Measurements from ENCODE around the gene ZDHHC14. TPM values are rescaled to one million over a fixed set of nuclear protein-coding genes. Genes with fewer than 3 reads are reported as not detected.

ZDHHC14 gene
- total RNA-seq, 1 donor from 2014 or later, result 15.2 TPM

GRCh38 chr6:157555455-157556143 lies 174.6 kb downstream of the ZDHHC14 start:
- DNase-seq (ENCODE audit: extremely low spot score in 2 of 2), result peak; percentile 44 to 72
- no peak for TF ChIP-seq POLR2AphosphoS5 (IDR thresholded peaks at IDR 0.05; ENCODE audit: insufficient read depth in 1 of 2, low read depth in 1 of 2)
- no peak for TF ChIP-seq POLR2A (IDR thresholded peaks at IDR 0.05)
- TF ChIP-seq CTCF (IDR thresholded peaks at IDR 0.05), result no peak

GRCh38 chr6:157556144-157556645 lies 175.2 kb downstream of the ZDHHC14 start:
- DNase-seq (ENCODE audit: extremely low spot score in 2 of 2), result peak in 1 of 2 donors; percentile 55
- Histone ChIP-seq H3K4me1 (peaks cover 4% of the 10 kb centered on the region), H3K27ac (no peak overlapping the region), H3K36me3 (no peaks in the 10 kb centered on the region), H3K27me3 (no peaks in the 10 kb centered on the region), H3K9me3 (no peaks in the 10 kb centered on the region), H3K4me3 (no peak overlapping the region)
- TF ChIP-seq POLR2AphosphoS5 (IDR thresholded peaks at IDR 0.05; ENCODE audit: insufficient read depth in 1 of 2, low read depth in 1 of 2), result no peak
- no peak for TF ChIP-seq CTCF (IDR thresholded peaks at IDR 0.05)
- no peak for TF ChIP-seq POLR2A (IDR thresholded peaks at IDR 0.05)
- intact Hi-C loops (cut with DNase I), result no loop called here

More at GRCh38 chr6:157555455-157556143, 174.6 kb downstream of the ZDHHC14 start:
- Histone ChIP-seq H3K9me3 (no peaks in the 10 kb centered on the region), H3K27ac (no peak overlapping the region), H3K27me3 (no peaks in the 10 kb centered on the region), H3K4me3 (no peak overlapping the region), H3K36me3 (no peaks in the 10 kb centered on the region), H3K4me1 (peaks cover 4% of the 10 kb centered on the region)
- intact Hi-C loops (cut with DNase I), result no loop called here

- no peaks in the 10 kb centered on the region for H3K27me3 ChIP-seq
- no peak overlapping the region for H3K27ac ChIP-seq
- no peaks in the 10 kb centered on the region for H3K9me3 ChIP-seq
- intact Hi-C loops (cut with DNase I), result no loop called here
- H3K4me1 ChIP-seq, result peaks cover 4% of the 10 kb centered on the region
- peak; percentile 64 to 89 for DNase-seq (ENCODE audit: extremely low spot score in 2 of 2)
- H3K4me3 ChIP-seq, result no peak overlapping the region
- TF ChIP-seq POLR2AphosphoS5 (IDR thresholded peaks at IDR 0.05; ENCODE audit: insufficient read depth in 1 of 2, low read depth in 1 of 2), result no peak
- TF ChIP-seq POLR2A (IDR thresholded peaks at IDR 0.05), result no peak
- TF ChIP-seq CTCF (IDR thresholded peaks at IDR 0.05), result no peak
- H3K36me3 ChIP-seq, result no peaks in the 10 kb centered on the region
Observed at GRCh38 chr6:157556671-157557430, 175.9 kb downstream of the ZDHHC14 start.

- Histone ChIP-seq H3K27me3 (no peaks in the 10 kb centered on the region), H3K4me1 (peaks cover 4% of the 10 kb centered on the region), H3K9me3 (no peaks in the 10 kb centered on the region), H3K36me3 (no peaks in the 10 kb centered on the region), H3K27ac (no peak overlapping the region), H3K4me3 (no peak overlapping the region)
- intact Hi-C loops (cut with DNase I), result no loop called here
- TF ChIP-seq CTCF (IDR thresholded peaks at IDR 0.05) (no peak), POLR2A (IDR thresholded peaks at IDR 0.05) (no peak), POLR2AphosphoS5 (IDR thresholded peaks at IDR 0.05; ENCODE audit: insufficient read depth in 1 of 2, low read depth in 1 of 2) (no peak)
- peak; percentile 40 to 60 for DNase-seq (ENCODE audit: extremely low spot score in 2 of 2)
Observed at GRCh38 chr6:157557559-157557958, 176.6 kb downstream of the ZDHHC14 start.

All from vagina (tissue), 2 donors.